Stomach (tissue), 9 donors: Measurements from ENCODE around the gene ITPR1. TPM values are rescaled to one million over a fixed set of nuclear protein-coding genes. Genes with fewer than 3 reads are reported as not detected.

Source experiments
- DNase-seq, 2 donors: peaks; one replicate each; pipeline versions ENCODE4 v3.0.0 to v3.0.0-alpha.2; 2013 to 2019
- H3K27ac ChIP-seq, 5 donors: fragments of 200-600 bp in 4 of 5; sonication (generic) in 4 of 5; one replicate each; pipeline ENCODE4 v1.5.1; 2013 to 2019; ENCODE audit warnings: mild to moderate bottlenecking in 1 of 5, moderate library complexity in 1 of 5
- H3K27me3 ChIP-seq, 3 donors: fragments of 200-600 bp; sonication (generic); one replicate each; pipeline ENCODE4 v1.5.1; 2017 to 2019; ENCODE audit warnings: mixed run types in 1 of 3
- H3K36me3 ChIP-seq, 4 donors: fragments of 200-600 bp; sonication (generic); 1 replicate in 3 of 4; 2 replicates in 1 of 4; pipeline ENCODE4 v1.5.1; 2016 to 2019
- H3K4me1 ChIP-seq, 4 donors: fragments of 200-600 bp; sonication (generic); one replicate each; pipeline ENCODE4 v1.5.1; 2016 to 2019
- H3K4me3 ChIP-seq, 4 donors: fragments of 200-600 bp; sonication (generic) in 3 of 4; one replicate each; pipeline ENCODE4 v1.5.1; 2016 to 2019; ENCODE audit warnings: mild to moderate bottlenecking in 1 of 4
- H3K9me3 ChIP-seq, 4 donors: fragments of 200-600 bp; sonication (generic); one replicate each; pipeline ENCODE4 v1.5.1; 2016 to 2019
- EP300 ChIP-seq: sonication (generic); formaldehyde crosslinking; IDR thresholded peaks from one replicate; pipeline ENCODE4 v1.6.1; 2017; ENCODE audit warnings: antibody characterized with exemption
- POLR2A ChIP-seq, 4 donors: fragments of 450-650 bp; IDR thresholded peaks; one replicate each; pipeline ENCODE4 v1.6.1; 2016; ENCODE audit warnings: antibody characterized with exemption in 4 of 4, control low read depth in 2 of 4, mild to moderate bottlenecking in 1 of 4, moderate library complexity in 1 of 4
- POLR2AphosphoS5 ChIP-seq, 3 donors: sonication (generic); formaldehyde crosslinking; IDR thresholded peaks; one replicate each; pipeline ENCODE4 v1.6.1; 2016; ENCODE audit warnings: antibody characterized with exemption in 3 of 3
- WGBS, 5 donors: extraction: QIAGEN DNeasy Blood & Tissue Kit in 3 of 5; methylation state at CpG; one replicate each; pipeline versions ENCODE4 v1.1.5 to v1.1.7; 2013 to 2018; 5-methylcytosine and 5-hydroxymethylcytosine counted together
- intact Hi-C: fragments of 100-400 bp; cut with DNase I; formaldehyde crosslinking; loops from one replicate; pipeline ENCODE4 v1.15.1; 2023; ENCODE audit warnings: low total_unique reads
- polyA plus RNA-seq, 3 donors: library from polyadenylated mRNA; stranded (reverse); fragments of 200-250 nt; gene quantifications; one replicate each; pipeline ENCODE4 v1.2.3, GENCODE V29; 2013
- total RNA-seq, 5 donors: library from RNA; depleted of rRNA; stranded (reverse); fragments of >200 nt; gene quantifications; one replicate each; pipeline versions ENCODE4 v1.1.0 to v1.2.3, GENCODE V29; 2014 to 2016
- TF ChIP-seq, protein P1 (sequence below), 7 experiments: fragments of 450-650 bp in 4 of 7; fragments of 200-600 bp in 3 of 7; sonication (generic) in 3 of 7; IDR thresholded peaks; one replicate each; pipeline ENCODE4 v1.5.1; 2016 to 2019; ENCODE audit warnings: antibody characterized with exemption in 7 of 7, control low read depth in 2 of 7, mild to moderate bottlenecking in 1 of 7
- donor health status: healthy with polysubstance abuse.
- donor health status: Bipolar disorder and iron deficiency.
- donor health status: healthy.

The ITPR1 gene
- total and polyA plus RNA-seq, 8 donors, result 6.6 to 192 (median 32.9) TPM

DNA sequence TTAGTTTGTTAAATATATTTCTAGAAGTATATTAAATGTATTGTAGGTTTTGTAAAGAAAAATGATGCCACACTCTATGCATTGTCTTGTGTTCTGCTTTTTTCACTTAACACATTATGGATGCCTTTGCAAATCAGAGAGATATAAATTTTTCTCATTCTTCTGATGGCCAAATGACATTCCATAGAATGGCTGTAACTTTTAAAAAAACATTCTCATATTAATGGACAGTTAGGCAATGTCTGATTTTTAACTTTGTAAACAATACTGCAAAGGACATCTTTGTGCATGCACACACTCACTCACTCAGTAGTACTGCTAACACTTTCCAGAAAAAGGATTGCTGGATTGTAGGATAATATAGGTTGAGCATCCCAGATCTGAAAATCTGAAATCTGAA is 195.9 kb downstream of the ITPR1 start:
- H3K9me3 ChIP-seq, result peaks cover 0 to 9% (median 4%) of the 10 kb centered on the region in 4 donors
- no peaks in the 10 kb centered on the region for H3K27me3 ChIP-seq
- no peak overlapping the region for H3K4me3 ChIP-seq
- H3K4me1 ChIP-seq, result peaks cover 0 to 18% (median 14%) of the 10 kb centered on the region in 4 donors
- H3K36me3 ChIP-seq, result peaks cover 20 to 95% (median 89%) of the 10 kb centered on the region in 4 donors
- intact Hi-C loops, result no loop called here
- DNase-seq, result no peak
- H3K27ac ChIP-seq, result no peak overlapping the region
- TF ChIP-seq, protein P1, sequence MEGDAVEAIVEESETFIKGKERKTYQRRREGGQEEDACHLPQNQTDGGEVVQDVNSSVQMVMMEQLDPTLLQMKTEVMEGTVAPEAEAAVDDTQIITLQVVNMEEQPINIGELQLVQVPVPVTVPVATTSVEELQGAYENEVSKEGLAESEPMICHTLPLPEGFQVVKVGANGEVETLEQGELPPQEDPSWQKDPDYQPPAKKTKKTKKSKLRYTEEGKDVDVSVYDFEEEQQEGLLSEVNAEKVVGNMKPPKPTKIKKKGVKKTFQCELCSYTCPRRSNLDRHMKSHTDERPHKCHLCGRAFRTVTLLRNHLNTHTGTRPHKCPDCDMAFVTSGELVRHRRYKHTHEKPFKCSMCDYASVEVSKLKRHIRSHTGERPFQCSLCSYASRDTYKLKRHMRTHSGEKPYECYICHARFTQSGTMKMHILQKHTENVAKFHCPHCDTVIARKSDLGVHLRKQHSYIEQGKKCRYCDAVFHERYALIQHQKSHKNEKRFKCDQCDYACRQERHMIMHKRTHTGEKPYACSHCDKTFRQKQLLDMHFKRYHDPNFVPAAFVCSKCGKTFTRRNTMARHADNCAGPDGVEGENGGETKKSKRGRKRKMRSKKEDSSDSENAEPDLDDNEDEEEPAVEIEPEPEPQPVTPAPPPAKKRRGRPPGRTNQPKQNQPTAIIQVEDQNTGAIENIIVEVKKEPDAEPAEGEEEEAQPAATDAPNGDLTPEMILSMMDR (IDR thresholded peaks at IDR 0.05), result no peak
- TF ChIP-seq POLR2AphosphoS5 (IDR thresholded peaks at IDR 0.05) (no peak), POLR2A (IDR thresholded peaks at IDR 0.05) (no peak), EP300 (no peak)

DNA sequence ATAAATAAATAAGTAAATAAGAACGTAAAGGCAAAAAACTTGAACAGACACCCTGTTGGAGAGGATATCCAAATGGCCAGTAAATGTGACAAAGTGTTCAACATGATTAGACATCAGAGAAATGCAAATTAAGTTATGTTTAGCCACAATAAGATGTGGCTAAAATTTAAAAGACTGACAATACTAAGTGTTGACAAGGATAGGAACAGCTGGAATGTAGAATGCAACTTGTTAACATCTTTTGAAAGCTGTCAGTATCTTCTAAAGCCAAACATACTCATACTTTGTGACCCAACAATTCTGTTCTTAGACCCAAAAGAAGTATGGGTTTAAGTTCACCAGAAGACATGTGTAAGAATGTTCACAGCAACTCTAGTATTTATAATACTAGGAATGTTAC is 197.1 kb downstream of the ITPR1 start:
- 92 to 100% (median 99%) methylated on average over 1 of the region's 1 CpG for WGBS, 5 donors
- no peaks in the 10 kb centered on the region for H3K27me3 ChIP-seq
- H3K9me3 ChIP-seq, result peaks cover 0 to 9% (median 4%) of the 10 kb centered on the region in 4 donors
- DNase-seq, result no peak
- intact Hi-C loops, result no loop called here
- TF ChIP-seq POLR2AphosphoS5 (IDR thresholded peaks at IDR 0.05) (no peak), EP300 (no peak), POLR2A (IDR thresholded peaks at IDR 0.05) (no peak)
- TF ChIP-seq, protein P1 (IDR thresholded peaks at IDR 0.05), result no peak
- H3K27ac ChIP-seq, result no peak overlapping the region
- peaks cover 10 to 82% (median 79%) of the 10 kb centered on the region in 4 donors for H3K36me3 ChIP-seq
- H3K4me1 ChIP-seq, result peaks cover 0 to 18% (median 14%) of the 10 kb centered on the region in 4 donors
- no peak overlapping the region for H3K4me3 ChIP-seq

DNA sequence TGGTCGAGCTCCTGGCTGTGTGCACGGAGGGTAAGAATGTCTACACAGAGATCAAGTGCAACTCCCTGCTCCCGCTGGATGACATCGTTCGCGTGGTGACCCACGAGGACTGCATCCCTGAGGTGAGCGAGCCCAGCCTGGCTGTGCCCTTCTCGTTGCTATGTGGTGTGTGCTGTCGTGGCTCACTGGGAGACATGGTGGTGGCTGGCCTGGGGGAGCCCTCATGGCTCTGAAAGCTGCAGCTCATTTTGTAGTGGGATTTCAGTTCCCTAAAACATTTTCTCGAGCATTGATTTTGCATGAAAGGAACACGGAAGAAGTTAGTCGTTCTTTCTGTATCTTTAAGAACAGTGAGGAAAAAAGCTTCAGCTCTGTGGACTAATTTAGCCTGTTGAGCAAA is 200.5 kb downstream of the ITPR1 start:
- no peak overlapping the region for H3K4me3 ChIP-seq
- WGBS, 5 donors, result 86 to 91% (median 88%) methylated on average over 7 to 13 of the region's 13 CpGs
- TF ChIP-seq POLR2A (IDR thresholded peaks at IDR 0.05) (no peak), POLR2AphosphoS5 (IDR thresholded peaks at IDR 0.05) (no peak), EP300 (no peak)
- TF ChIP-seq, protein P1 (IDR thresholded peaks at IDR 0.05), result no peak
- peaks cover 0 to 9% (median 4%) of the 10 kb centered on the region in 4 donors for H3K9me3 ChIP-seq
- no peak for DNase-seq
- peaks cover 6 to 67% (median 62%) of the 10 kb centered on the region in 4 donors for H3K36me3 ChIP-seq
- no peaks in the 10 kb centered on the region for H3K27me3 ChIP-seq
- H3K4me1 ChIP-seq, result peaks cover 0 to 12% (median 0%) of the 10 kb centered on the region in 4 donors
- intact Hi-C loops, result no loop called here
- H3K27ac ChIP-seq, result no peak overlapping the region

DNA sequence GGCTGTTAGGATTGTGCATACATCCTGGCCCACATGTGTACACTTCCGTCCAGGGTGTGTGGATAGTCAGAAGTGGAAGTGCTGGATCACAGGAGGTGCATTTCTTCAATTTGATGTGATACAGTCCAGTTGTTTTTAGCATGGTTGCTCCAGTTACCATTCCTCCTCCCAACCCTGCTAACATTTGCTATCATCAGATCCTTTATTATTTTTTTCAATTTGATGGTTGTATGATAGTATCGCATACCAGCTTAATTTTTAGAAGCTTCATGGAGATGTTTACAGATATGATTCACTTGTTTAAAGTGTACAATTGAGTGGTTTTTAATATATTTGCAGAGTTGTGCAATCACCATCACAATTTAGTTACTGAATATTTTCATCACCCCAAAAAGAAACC is 202.7 kb downstream of the ITPR1 start:
- WGBS, 5 donors, result 73 to 89% (median 88%) methylated on average over 2 of the region's 2 CpGs
- no peak for DNase-seq
- Histone ChIP-seq H3K27ac (no peak overlapping the region), H3K27me3 (no peaks in the 10 kb centered on the region), H3K9me3 (no peaks in the 10 kb centered on the region), H3K36me3 (peaks cover 6 to 64% (median 61%) of the 10 kb centered on the region in 4 donors), H3K4me3 (no peak overlapping the region), H3K4me1 (peaks cover 0 to 10% (median 0%) of the 10 kb centered on the region in 4 donors)
- TF ChIP-seq, protein P1 (IDR thresholded peaks at IDR 0.05), result no peak
- no peak for TF ChIP-seq EP300
- no peak for TF ChIP-seq POLR2AphosphoS5 (IDR thresholded peaks at IDR 0.05)
- no peak for TF ChIP-seq POLR2A (IDR thresholded peaks at IDR 0.05)
- intact Hi-C loops, result no loop called here
